ENCODE data around the gene CTR9.

DNA sequence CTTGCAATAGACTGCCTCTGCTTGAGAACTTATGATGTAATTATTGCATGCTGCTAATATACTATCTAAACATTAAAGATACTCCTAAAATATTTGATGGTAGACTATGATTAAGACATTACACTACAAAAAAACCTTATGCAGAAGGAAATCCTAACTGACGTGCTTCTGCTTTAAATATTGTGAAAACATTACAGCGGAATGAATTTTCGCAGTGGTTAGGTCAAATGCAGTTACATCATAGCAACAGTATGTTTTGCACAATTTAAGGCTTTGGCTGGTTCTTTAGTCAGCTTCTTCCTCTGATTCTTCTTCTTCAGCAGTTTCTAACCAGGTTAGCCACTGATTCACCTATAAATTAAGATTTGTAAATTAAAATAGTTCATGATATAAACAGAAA lies 46.5 kb downstream of the CTR9 start:
- TF ChIP-seq, protein P1, sequence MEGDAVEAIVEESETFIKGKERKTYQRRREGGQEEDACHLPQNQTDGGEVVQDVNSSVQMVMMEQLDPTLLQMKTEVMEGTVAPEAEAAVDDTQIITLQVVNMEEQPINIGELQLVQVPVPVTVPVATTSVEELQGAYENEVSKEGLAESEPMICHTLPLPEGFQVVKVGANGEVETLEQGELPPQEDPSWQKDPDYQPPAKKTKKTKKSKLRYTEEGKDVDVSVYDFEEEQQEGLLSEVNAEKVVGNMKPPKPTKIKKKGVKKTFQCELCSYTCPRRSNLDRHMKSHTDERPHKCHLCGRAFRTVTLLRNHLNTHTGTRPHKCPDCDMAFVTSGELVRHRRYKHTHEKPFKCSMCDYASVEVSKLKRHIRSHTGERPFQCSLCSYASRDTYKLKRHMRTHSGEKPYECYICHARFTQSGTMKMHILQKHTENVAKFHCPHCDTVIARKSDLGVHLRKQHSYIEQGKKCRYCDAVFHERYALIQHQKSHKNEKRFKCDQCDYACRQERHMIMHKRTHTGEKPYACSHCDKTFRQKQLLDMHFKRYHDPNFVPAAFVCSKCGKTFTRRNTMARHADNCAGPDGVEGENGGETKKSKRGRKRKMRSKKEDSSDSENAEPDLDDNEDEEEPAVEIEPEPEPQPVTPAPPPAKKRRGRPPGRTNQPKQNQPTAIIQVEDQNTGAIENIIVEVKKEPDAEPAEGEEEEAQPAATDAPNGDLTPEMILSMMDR (IDR thresholded peaks at IDR 0.05; ENCODE audit: low read length) = no peak
- TF ChIP-seq EZH2 (optimal IDR thresholded peaks at IDR 0.05; ENCODE audit: low read depth, low read length) = no peak
